HepG2 (cell line): ENCODE data around the gene SLC25A11. TPM values are rescaled to one million over a fixed set of nuclear protein-coding genes. Genes with fewer than 3 reads are reported as not detected.

Experiments
- GLMP ChIP-seq: sonication (generic); formaldehyde crosslinking; IDR thresholded peaks from 2 replicates; pipeline ENCODE4 v1.9.0; 2021; ENCODE audit warnings: missing genetic modification reagents, mild to moderate bottlenecking, borderline replicate concordance
- HNF4G ChIP-seq, 2 experiments: sonication (generic) in 1 of 2; formaldehyde crosslinking in 1 of 2; IDR thresholded peaks; 2 replicates each; pipeline versions ENCODE4 v1.4.0 to v1.6.1; 2011 to 2020; ENCODE audit warnings: borderline replicate concordance in 2 of 2, low read depth in 2 of 2, mild to moderate bottlenecking in 2 of 2, low read length in 1 of 2, missing genetic modification reagents in 1 of 2, moderate library complexity in 1 of 2
- MED1 ChIP-seq: sonication (generic); formaldehyde crosslinking; IDR thresholded peaks from 2 replicates; pipeline ENCODE4 v1.4.0; 2020; ENCODE audit warnings: missing genetic modification reagents
- MIXL1 ChIP-seq: IDR thresholded peaks from 2 replicates; pipeline ENCODE4 v1.6.1; 2016
- MTF2 ChIP-seq: sonication (generic); formaldehyde crosslinking; IDR thresholded peaks from 2 replicates; pipeline ENCODE4 v1.5.0; 2020; ENCODE audit warnings: missing genetic modification reagents, borderline replicate concordance
- MXD3 ChIP-seq: IDR thresholded peaks from 2 replicates; pipeline ENCODE4 v1.6.1; 2016; ENCODE audit warnings: mild to moderate bottlenecking, missing biosample characterization, missing genetic modification reagents
- NFKB2 ChIP-seq: sonication (generic); formaldehyde crosslinking; IDR thresholded peaks from 2 replicates; pipeline ENCODE4 v1.4.0; 2020; ENCODE audit warnings: missing genetic modification reagents, borderline replicate concordance
- NR2F6 ChIP-seq, 2 experiments: IDR thresholded peaks; 2 replicates each; pipeline ENCODE4 v1.6.1; 2016; ENCODE audit warnings: antibody characterized with exemption in 1 of 2, mild to moderate bottlenecking in 1 of 2
- POGK ChIP-seq: sonication (generic); formaldehyde crosslinking; conservative IDR thresholded peaks from 2 replicates; pipeline ENCODE4 v1.8.0; 2022; ENCODE audit warnings: mild to moderate bottlenecking, moderate library complexity, missing genetic modification reagents
- SRSF1 ChIP-seq: fragments of 200-400 bp; formaldehyde crosslinking; optimal IDR thresholded peaks from 2 replicates; pipeline ENCODE3; 2017; ENCODE audit warnings: mild to moderate bottlenecking, low read depth, low read length, moderate library complexity
- TBX2 ChIP-seq: sonication (generic); formaldehyde crosslinking; IDR thresholded peaks from 2 replicates; pipeline ENCODE4 v1.5.0; 2020; ENCODE audit warnings: missing genetic modification reagents, mild to moderate bottlenecking, borderline replicate concordance
- U2AF2 ChIP-seq: fragments of 200-400 bp; formaldehyde crosslinking; IDR thresholded peaks from 2 replicates; pipeline ENCODE4 v1.6.1; 2017; ENCODE audit warnings: low read depth, mild to moderate bottlenecking, low read length
- ZBED4 ChIP-seq: sonication (generic); formaldehyde crosslinking; IDR thresholded peaks from 2 replicates; pipeline ENCODE4 v1.4.0; 2020; ENCODE audit warnings: missing genetic modification reagents, borderline replicate concordance
- ZGPAT ChIP-seq: IDR thresholded peaks from 2 replicates; pipeline ENCODE4 v1.6.1; 2016; ENCODE audit warnings: mild to moderate bottlenecking
- ZMYM2 ChIP-seq: sonication (generic); formaldehyde crosslinking; IDR thresholded peaks from 2 replicates; pipeline ENCODE4 v1.8.0; 2022; ENCODE audit warnings: mild to moderate bottlenecking, missing genetic modification reagents
- ZNF12 ChIP-seq: sonication (generic); formaldehyde crosslinking; IDR thresholded peaks from 2 replicates; pipeline ENCODE4 v1.5.0; 2020; ENCODE audit warnings: missing genetic modification reagents
- ZNF205 ChIP-seq: IDR thresholded peaks from 2 replicates; pipeline ENCODE4 v1.6.1; 2018; ENCODE audit warnings: missing biosample characterization, missing genetic modification reagents
- ZNF264 ChIP-seq: sonication (generic); formaldehyde crosslinking; IDR thresholded peaks from 2 replicates; pipeline ENCODE4 v1.4.0; 2020; ENCODE audit warnings: missing genetic modification reagents
- ZNF547 ChIP-seq: sonication (generic); formaldehyde crosslinking; IDR thresholded peaks from 2 replicates; pipeline ENCODE4 v1.5.1; 2020; ENCODE audit warnings: mild to moderate bottlenecking, missing genetic modification reagents
- polyA plus RNA-seq, 8 experiments: library from polyadenylated mRNA; depleted of rRNA in 3 of 8; stranded (reverse) in 7 of 8; unstranded in 1 of 8; fragments of >200 nt; fragmentation: Illumina TruSeq in 4 of 8; extraction: Trizol in 4 of 8; gene quantifications; 2 replicates each; pipeline versions ENCODE4 v1.2.1 to v1.2.3, GENCODE V29; 2011 to 2016; ENCODE audit warnings: low read depth in 4 of 8, missing spikeins in 1 of 8, mixed read lengths in 1 of 8; ENCODE audit not compliant: insufficient read depth in 1 of 8
- total RNA-seq, 5 experiments: library from RNA; depleted of rRNA; stranded (reverse); fragments of >200 nt; fragmentation: Illumina TruSeq; extraction: Trizol; gene quantifications; 2 replicates each; pipeline ENCODE4 v1.2.3, GENCODE V29; 2016; ENCODE audit warnings: low read depth in 1 of 5

SLC25A11 gene
- total and polyA plus RNA-seq, 2 of the 13 experiments (the other 11 are each of a cell fraction or from before 2014, with no cell fraction given), result 35.4 to 47.2 TPM

- no peak for TF ChIP-seq MTF2 (CRISPR knock-in tag)
- TF ChIP-seq TBX2 (CRISPR knock-in tag), result 0 out of 2 replicates have a peak, but pooled peaks have one; percentile 9
- no peak for TF ChIP-seq U2AF2
- 0 out of 2 replicates have a peak, but pooled peaks have one; percentile 24 for TF ChIP-seq ZNF205 (CRISPR knock-in tag)
- TF ChIP-seq ZGPAT (CRISPR knock-in tag), result no peak
- no peak for TF ChIP-seq POGK (CRISPR knock-in tag)
- TF ChIP-seq HNF4G (IDR thresholded peaks at IDR 0.05; ENCODE audit: borderline replicate concordance, low read depth, low read length), result no peak
- 0 out of 2 replicates have a peak, but pooled peaks have one; percentile 27 for TF ChIP-seq HNF4G (CRISPR knock-in tag; IDR thresholded peaks at IDR 0.05; ENCODE audit: borderline replicate concordance, low read depth)
- peak; percentile 77 for TF ChIP-seq ZMYM2 (CRISPR knock-in tag)
- TF ChIP-seq ZBED4 (CRISPR knock-in tag), result peak; percentile 45; the same call in 1 of the 2 replicates
- TF ChIP-seq NFKB2, result 0 out of 2 replicates have a peak, but pooled peaks have one; percentile 35
- peak; percentile 26; the same call in 1 of the 2 replicates for TF ChIP-seq ZNF264 (CRISPR knock-in tag)
- no peak; the same call in 1 of the 2 replicates for TF ChIP-seq ZNF547 (CRISPR knock-in tag)
- TF ChIP-seq SRSF1, result no peak
- TF ChIP-seq MXD3 (CRISPR knock-in tag), result no peak
- TF ChIP-seq ZNF12 (CRISPR knock-in tag), result peak; percentile 48; the same call in 1 of the 2 replicates
- no peak for TF ChIP-seq GLMP
- 0 out of 2 replicates have a peak, but pooled peaks have one; percentile 52 for TF ChIP-seq MED1
- TF ChIP-seq NR2F6 (IDR thresholded peaks at IDR 0.05), result no peak
- TF ChIP-seq NR2F6 (CRISPR knock-in tag; IDR thresholded peaks at IDR 0.05), result peak; percentile 35; the same call in 1 of the 2 replicates
- TF ChIP-seq MIXL1, result peak; percentile 62; the same call in 1 of the 2 replicates
These were observed 30.9 kb downstream of the SLC25A11 start (continued) for GRCh38 chr17:4908711-4909496.
